NT2/D1 (cell line): ENCODE results near the gene APMAP.

Source experiments
- SUZ12 ChIP-seq: IDR thresholded peaks from 2 replicates; pipeline ENCODE4 v1.6.1; 2011; ENCODE audit not compliant: insufficient read length, insufficient read depth; ENCODE audit errors: extremely low read depth
- YY1 ChIP-seq: IDR thresholded peaks from 2 replicates; pipeline ENCODE4 v1.6.1; 2011; ENCODE audit not compliant: insufficient read length, insufficient read depth

DNA sequence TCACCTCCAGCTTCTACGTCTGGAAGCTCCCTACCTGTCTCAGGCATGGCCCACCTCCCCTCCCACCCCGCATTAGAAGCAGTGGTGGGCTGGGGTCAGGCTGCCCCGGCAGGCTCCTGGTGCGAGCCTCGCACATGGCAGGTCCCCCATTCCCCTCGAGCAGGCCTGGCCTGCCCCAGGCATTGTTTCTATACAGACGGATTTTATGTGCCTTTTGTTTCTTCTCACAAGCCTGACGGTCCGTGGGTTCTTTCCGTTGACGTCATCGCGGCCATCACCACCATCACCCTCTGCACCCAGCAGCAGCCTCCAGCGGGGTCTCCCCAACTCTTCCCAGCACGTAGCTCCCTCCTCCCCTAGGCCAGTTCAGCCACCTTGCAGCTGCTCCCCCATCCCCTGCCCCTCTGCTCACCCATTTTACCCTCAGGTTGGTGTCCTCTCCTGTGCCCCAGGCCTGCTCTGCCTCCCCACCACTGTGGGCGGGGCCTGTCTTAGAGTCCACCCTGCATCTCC is 38.9 kb downstream of the APMAP start:
- no peak for TF ChIP-seq YY1
- TF ChIP-seq SUZ12: no peak
